Endothelial cell of umbilical vein (primary cell): Measurements from ENCODE around the gene SPATA33. TPM values are rescaled to one million over a fixed set of nuclear protein-coding genes. Genes with fewer than 3 reads are reported as not detected.

Experiments used
- BruUV-seq: library from RNA; stranded (reverse); fragments of 400-500 nt; replicated peaks from 2 replicates; lab custom pipeline; 2021; lab: Mats Ljungman, UMichigan
- CTCF ChIA-PET: fragments of 300-600, 350-600 bp; sonication (Branson Sonifier 250); formaldehyde crosslinking; loops from one replicate; lab custom pipeline; 2021; ENCODE audit warnings: antibody characterized with exemption, inconsistent platforms; lab: Charles Lee
- POLR2A ChIA-PET: fragments of 300-600, 350-600 bp; sonication (Branson Sonifier 250); formaldehyde crosslinking; loops from one replicate; lab custom pipeline; 2021; ENCODE audit warnings: antibody characterized with exemption, inconsistent platforms; lab: Charles Lee
- DNase-seq: peaks from one replicate; pipeline ENCODE4 v3.0.0-alpha.2; 2011; ENCODE audit warnings: low read depth, low spot score
- FAIRE-seq: peaks from 2 replicates; lab custom pipeline; 2011; peaks lifted over from hg19 to GRCh38; lab: Jason Lieb, UNC
- H2AFZ ChIP-seq: 2 replicates; pipeline ENCODE4 v1.6.0; 2012; ENCODE audit warnings: low read depth, low read length, control low read depth, inconsistent platforms
- H3K27ac ChIP-seq: 2 replicates; pipeline ENCODE4 v1.5.1; 2011; ENCODE audit warnings: low read depth, mild to moderate bottlenecking, control low read depth, low read length, moderate library complexity; ENCODE audit not compliant: insufficient read depth
- H3K27me3 ChIP-seq, 2 experiments: 2 replicates each; pipeline versions ENCODE4 v1.6.0 to v1.6.1; 2011; ENCODE audit warnings: low read length in 2 of 2, mixed read lengths in 1 of 2; ENCODE audit not compliant: control insufficient read depth in 2 of 2, insufficient read depth in 2 of 2
- H3K36me3 ChIP-seq, 2 experiments: 2 replicates in 1 of 2; 3 replicates in 1 of 2; pipeline ENCODE4 v1.5.1; 2011; ENCODE audit warnings: low read length in 2 of 2, mild to moderate bottlenecking in 1 of 2, moderate library complexity in 1 of 2; ENCODE audit not compliant: control insufficient read depth in 2 of 2, insufficient read depth in 2 of 2; ENCODE audit errors: extremely low read depth in 1 of 2
- H3K4me1 ChIP-seq: 3 replicates; pipeline ENCODE4 v1.5.1; 2011; ENCODE audit warnings: mild to moderate bottlenecking, low read length; ENCODE audit not compliant: control insufficient read depth, insufficient read depth; ENCODE audit errors: extremely low read depth
- H3K4me2 ChIP-seq: 2 replicates; pipeline ENCODE4 v1.6.1; 2011; ENCODE audit warnings: low read length, control low read depth, mixed read lengths; ENCODE audit not compliant: insufficient read depth
- H3K4me3 ChIP-seq, 3 experiments: fragments of 200-600 bp in 1 of 3; sonication (generic), shearing (Covaris generic) in 1 of 3; replicated peaks in 1 of 3; 2 replicates each; pipeline ENCODE4 v1.5.1; 2011 to 2016; ENCODE audit warnings: control low read depth in 3 of 3, low read length in 3 of 3, mild to moderate bottlenecking in 2 of 3, inconsistent platforms in 1 of 3, low read depth in 1 of 3, moderate library complexity in 1 of 3; ENCODE audit not compliant: insufficient read depth in 1 of 3
- H3K79me2 ChIP-seq: 2 replicates; pipeline ENCODE4 v1.6.0; 2012; ENCODE audit warnings: low read length, inconsistent platforms; ENCODE audit not compliant: control insufficient read depth, insufficient read depth
- H3K9ac ChIP-seq: replicated peaks from 2 replicates; pipeline ENCODE3; 2011; ENCODE audit warnings: low read length, control low read depth; ENCODE audit not compliant: insufficient read depth; ENCODE audit errors: extremely low read depth
- H3K9me1 ChIP-seq: replicated peaks from 3 replicates; pipeline ENCODE4 v1.6.0; 2011; ENCODE audit warnings: mild to moderate bottlenecking, low read length; ENCODE audit not compliant: control insufficient read depth, insufficient read depth; ENCODE audit errors: extremely low read depth
- H3K9me3 ChIP-seq: replicated peaks from 2 replicates; pipeline ENCODE4 v1.5.1; 2012; ENCODE audit warnings: low read length, inconsistent platforms; ENCODE audit not compliant: control insufficient read depth, insufficient read depth
- H4K20me1 ChIP-seq: replicated peaks from 2 replicates; pipeline ENCODE3; 2011; ENCODE audit warnings: mild to moderate bottlenecking, low read length; ENCODE audit not compliant: control insufficient read depth, insufficient read depth; ENCODE audit errors: extremely low read depth
- EZH2 ChIP-seq: IDR thresholded peaks from 2 replicates; pipeline ENCODE4 v1.6.1; 2012; ENCODE audit warnings: borderline replicate concordance, low read depth, mild to moderate bottlenecking, moderate library complexity, low read length, inconsistent platforms; ENCODE audit not compliant: severe bottlenecking
- FOS ChIP-seq: IDR thresholded peaks from 2 replicates; pipeline ENCODE4 v1.6.1; 2011; ENCODE audit warnings: mild to moderate bottlenecking, low read length, moderate library complexity, borderline replicate concordance; ENCODE audit not compliant: insufficient read depth
- GATA2 ChIP-seq: IDR thresholded peaks from 2 replicates; pipeline ENCODE4 v1.7.0; 2011; ENCODE audit warnings: low read depth, mild to moderate bottlenecking, moderate library complexity, mixed read lengths, low read length; ENCODE audit not compliant: insufficient read length, insufficient read depth
- JUN ChIP-seq: IDR thresholded peaks from 2 replicates; pipeline ENCODE4 v1.6.1; 2011; ENCODE audit warnings: borderline replicate concordance, low read depth; ENCODE audit not compliant: insufficient read length, insufficient read depth
- MAX ChIP-seq: IDR thresholded peaks from 2 replicates; pipeline ENCODE4 v1.6.1; 2011; ENCODE audit not compliant: insufficient read depth, insufficient read length
- POLR2A ChIP-seq: IDR thresholded peaks from 2 replicates; pipeline ENCODE4 v1.6.1; 2012; ENCODE audit warnings: low read depth, mild to moderate bottlenecking, control low read depth, low read length
- POLR2AphosphoS5 ChIP-seq: IDR thresholded peaks from 2 replicates; pipeline ENCODE4 v1.6.1; 2012; ENCODE audit warnings: low read depth, mild to moderate bottlenecking, control low read depth, low read length, moderate library complexity; ENCODE audit not compliant: insufficient read depth
- dilution Hi-C: fragments of 300-500 bp; cut with MboI; formaldehyde crosslinking; loops from one replicate; pipeline ENCODE4 v1.15.0; 2019; ENCODE audit warnings: low sequenced_read_pairs; ENCODE audit not compliant: extremely low pct_ligation_motif_present
- intact Hi-C: fragments of 100-400 bp; cut with micrococcal nuclease; formaldehyde crosslinking; loops from one replicate; pipeline ENCODE4 v1.10.0; 2022
- polyA plus RNA-seq, 4 experiments: library from polyadenylated mRNA; depleted of rRNA in 3 of 4; stranded (reverse) in 3 of 4; unstranded in 1 of 4; fragments of >200 nt; gene quantifications; 2 replicates each; pipeline versions ENCODE4 v1.2.1 to v1.2.3, GENCODE V29; 2011 to 2012; ENCODE audit warnings: missing spikeins in 1 of 4
- total RNA-seq: library from RNA; stranded (reverse); gene quantifications from 2 replicates; pipeline ENCODE4 v1.2.3, GENCODE V29; 2021
- TF ChIP-seq, protein P1 (sequence below), 2 donors: IDR thresholded peaks; 1 replicate in 1 of 2; 2 replicates in 1 of 2; pipeline ENCODE4 v1.5.1; 2011; ENCODE audit warnings: low read length in 2 of 2, mild to moderate bottlenecking in 2 of 2, moderate library complexity in 2 of 2, control low read depth in 1 of 2, inconsistent platforms in 1 of 2, low read depth in 1 of 2; ENCODE audit not compliant: insufficient read depth in 1 of 2; ENCODE audit errors: extremely low read depth in 1 of 2

The SPATA33 gene
- total and polyA plus RNA-seq, 2 donors (not counting 3 experiments of a cell fraction or from before 2014, with no cell fraction given), result 3.5 to 11.4 TPM

- intact Hi-C loops (no loop called here), dilution Hi-C loops (no loop called here)
- Histone ChIP-seq H3K4me1 (no peaks in the 10 kb centered on the region), H3K9ac (no peak overlapping the region), H3K79me2 (no peaks in the 10 kb centered on the region), H3K4me3 (no peak overlapping the region), H2AFZ (no peak overlapping the region), H4K20me1 (no peaks in the 10 kb centered on the region), H3K4me2 (no peak overlapping the region), H3K27me3 (no peaks in the 10 kb centered on the region), H3K36me3 (no peaks in the 10 kb centered on the region), H3K9me3 (no peaks in the 10 kb centered on the region), H3K27ac (no peak overlapping the region), H3K9me1 (no peaks in the 10 kb centered on the region)
- no peak for TF ChIP-seq POLR2AphosphoS5
- TF ChIP-seq POLR2A, result no peak
- TF ChIP-seq JUN, result no peak
- TF ChIP-seq, protein P1, sequence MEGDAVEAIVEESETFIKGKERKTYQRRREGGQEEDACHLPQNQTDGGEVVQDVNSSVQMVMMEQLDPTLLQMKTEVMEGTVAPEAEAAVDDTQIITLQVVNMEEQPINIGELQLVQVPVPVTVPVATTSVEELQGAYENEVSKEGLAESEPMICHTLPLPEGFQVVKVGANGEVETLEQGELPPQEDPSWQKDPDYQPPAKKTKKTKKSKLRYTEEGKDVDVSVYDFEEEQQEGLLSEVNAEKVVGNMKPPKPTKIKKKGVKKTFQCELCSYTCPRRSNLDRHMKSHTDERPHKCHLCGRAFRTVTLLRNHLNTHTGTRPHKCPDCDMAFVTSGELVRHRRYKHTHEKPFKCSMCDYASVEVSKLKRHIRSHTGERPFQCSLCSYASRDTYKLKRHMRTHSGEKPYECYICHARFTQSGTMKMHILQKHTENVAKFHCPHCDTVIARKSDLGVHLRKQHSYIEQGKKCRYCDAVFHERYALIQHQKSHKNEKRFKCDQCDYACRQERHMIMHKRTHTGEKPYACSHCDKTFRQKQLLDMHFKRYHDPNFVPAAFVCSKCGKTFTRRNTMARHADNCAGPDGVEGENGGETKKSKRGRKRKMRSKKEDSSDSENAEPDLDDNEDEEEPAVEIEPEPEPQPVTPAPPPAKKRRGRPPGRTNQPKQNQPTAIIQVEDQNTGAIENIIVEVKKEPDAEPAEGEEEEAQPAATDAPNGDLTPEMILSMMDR (IDR thresholded peaks at IDR 0.05; ENCODE audit: extremely low read depth in 1 of 2, insufficient read depth in 1 of 2, low read depth in 1 of 2, low read length in 2 of 2), result no peak
- TF ChIP-seq MAX, result no peak
- no peak for TF ChIP-seq FOS
- no peak for TF ChIP-seq GATA2
- TF ChIP-seq EZH2, result no peak
- FAIRE-seq (no peak), DNase-seq (no peak)
- POLR2A ChIA-PET, result no interaction called here
- no TSS peak for BruUV-seq
- CTCF ChIA-PET, result no interaction called here
Observed at GRCh38 chr16:89610108-89610453, 47.6 kb upstream of the SPATA33 start.
